ENCODE data around the gene DNAI7. TPM values are rescaled to one million over a fixed set of nuclear protein-coding genes. Genes with fewer than 3 reads are reported as not detected.

Gene DNAI7
- total and polyA plus RNA-seq, 2 donors: 0.79 to 1.9 TPM

- Histone ChIP-seq H3K27ac (ENCODE audit: low read depth) (no peak overlapping the region), H3K4me1 (ENCODE audit: insufficient read depth) (no peaks in the 10 kb centered on the region), H3K36me3 (ENCODE audit: insufficient read depth) (no peaks in the 10 kb centered on the region), H3K4me3 (ENCODE audit: low read depth, low read length) (no peak overlapping the region)
- no peak for DNase-seq (ENCODE audit: extremely low spot score)
- 99% methylated on average over 1 of the region's 1 CpG for WGBS
Measured at GRCh38 chr12:25146686-25147085, 48.3 kb downstream of the DNAI7 start.

GRCh38 chr12:25135531-25136154 is 59.3 kb downstream of the DNAI7 start:
- H3K4me1 ChIP-seq (ENCODE audit: insufficient read depth): no peaks in the 10 kb centered on the region
- H3K4me3 ChIP-seq (ENCODE audit: low read depth, low read length): no peak overlapping the region
- no peak overlapping the region for H3K27ac ChIP-seq (ENCODE audit: low read depth)
- 83% methylated on average over 6 of the region's 6 CpGs for WGBS
- no peaks in the 10 kb centered on the region for H3K36me3 ChIP-seq (ENCODE audit: insufficient read depth)
- no peak for DNase-seq (ENCODE audit: extremely low spot score)

GRCh38 chr12:25131270-25131669 is 63.7 kb downstream of the DNAI7 start:
- WGBS: 72% methylated on average over 2 of the region's 2 CpGs
- Histone ChIP-seq H3K27ac (ENCODE audit: low read depth) (no peak overlapping the region), H3K4me3 (ENCODE audit: low read depth, low read length) (no peak overlapping the region), H3K36me3 (ENCODE audit: insufficient read depth) (no peaks in the 10 kb centered on the region), H3K4me1 (ENCODE audit: insufficient read depth) (no peaks in the 10 kb centered on the region)
- no peak for DNase-seq (ENCODE audit: extremely low spot score)

- Histone ChIP-seq H3K27ac (ENCODE audit: low read depth) (no peak overlapping the region), H3K4me3 (ENCODE audit: low read depth, low read length) (no peak overlapping the region), H3K4me1 (ENCODE audit: insufficient read depth) (no peaks in the 10 kb centered on the region), H3K36me3 (ENCODE audit: insufficient read depth) (no peaks in the 10 kb centered on the region)
- no peak for DNase-seq (ENCODE audit: extremely low spot score)
Measured at GRCh38 chr12:25130741-25131188, 64.2 kb downstream of the DNAI7 start.

GRCh38 chr12:25126746-25127145 is 68.2 kb downstream of the DNAI7 start:
- Histone ChIP-seq H3K4me1 (ENCODE audit: insufficient read depth) (no peaks in the 10 kb centered on the region), H3K36me3 (ENCODE audit: insufficient read depth) (no peaks in the 10 kb centered on the region), H3K27ac (ENCODE audit: low read depth) (no peak overlapping the region), H3K4me3 (ENCODE audit: low read depth, low read length) (no peak overlapping the region)
- DNase-seq (ENCODE audit: extremely low spot score): no peak
- WGBS: 75% methylated on average over 1 of the region's 1 CpG

GRCh38 chr12:25126101-25126500 is 68.9 kb downstream of the DNAI7 start:
- Histone ChIP-seq H3K4me1 (ENCODE audit: insufficient read depth) (no peaks in the 10 kb centered on the region), H3K36me3 (ENCODE audit: insufficient read depth) (no peaks in the 10 kb centered on the region), H3K4me3 (ENCODE audit: low read depth, low read length) (no peak overlapping the region), H3K27ac (ENCODE audit: low read depth) (no peak overlapping the region)
- DNase-seq (ENCODE audit: extremely low spot score): no peak

- Histone ChIP-seq H3K27ac (ENCODE audit: low read depth) (no peak overlapping the region), H3K36me3 (ENCODE audit: insufficient read depth) (no peaks in the 10 kb centered on the region), H3K4me1 (ENCODE audit: insufficient read depth) (no peaks in the 10 kb centered on the region), H3K4me3 (ENCODE audit: low read depth, low read length) (no peak overlapping the region)
- DNase-seq (ENCODE audit: extremely low spot score): no peak
Measured at GRCh38 chr12:25124493-25124892, 70.5 kb downstream of the DNAI7 start.

- Histone ChIP-seq H3K4me3 (ENCODE audit: low read depth, low read length) (no peak overlapping the region), H3K36me3 (ENCODE audit: insufficient read depth) (no peaks in the 10 kb centered on the region), H3K27ac (ENCODE audit: low read depth) (no peak overlapping the region), H3K4me1 (ENCODE audit: insufficient read depth) (no peaks in the 10 kb centered on the region)
- WGBS: 43% methylated on average over 1 of the region's 1 CpG
- no peak for DNase-seq (ENCODE audit: extremely low spot score)
Measured at GRCh38 chr12:25123126-25123525, 71.8 kb downstream of the DNAI7 start.

- H3K27ac ChIP-seq (ENCODE audit: low read depth): no peak overlapping the region
- no peak overlapping the region for H3K4me3 ChIP-seq (ENCODE audit: low read depth, low read length)
- DNase-seq (ENCODE audit: extremely low spot score): no peak
- no peaks in the 10 kb centered on the region for H3K4me1 ChIP-seq (ENCODE audit: insufficient read depth)
- WGBS: 94% methylated on average over 3 of the region's 3 CpGs
- no peaks in the 10 kb centered on the region for H3K36me3 ChIP-seq (ENCODE audit: insufficient read depth)
Measured at GRCh38 chr12:25121916-25122315, 73.0 kb downstream of the DNAI7 start.

- Histone ChIP-seq H3K27ac (ENCODE audit: low read depth) (no peak overlapping the region), H3K36me3 (ENCODE audit: insufficient read depth) (no peaks in the 10 kb centered on the region), H3K4me3 (ENCODE audit: low read depth, low read length) (no peak overlapping the region), H3K4me1 (ENCODE audit: insufficient read depth) (no peaks in the 10 kb centered on the region)
- 88% methylated on average over 6 of the region's 6 CpGs for WGBS
- no peak for DNase-seq (ENCODE audit: extremely low spot score)
Measured at GRCh38 chr12:25121110-25121509, 73.8 kb downstream of the DNAI7 start.

- no peak overlapping the region for H3K27ac ChIP-seq (ENCODE audit: low read depth)
- H3K4me1 ChIP-seq (ENCODE audit: insufficient read depth): no peaks in the 10 kb centered on the region
- H3K4me3 ChIP-seq (ENCODE audit: low read depth, low read length): no peak overlapping the region
- no peaks in the 10 kb centered on the region for H3K36me3 ChIP-seq (ENCODE audit: insufficient read depth)
- DNase-seq (ENCODE audit: extremely low spot score): no peak
- WGBS: 64% methylated on average over 1 of the region's 1 CpG
Measured at GRCh38 chr12:25119020-25119419, 75.9 kb downstream of the DNAI7 start.

- Histone ChIP-seq H3K4me3 (ENCODE audit: low read depth, low read length) (no peak overlapping the region), H3K4me1 (ENCODE audit: insufficient read depth) (no peaks in the 10 kb centered on the region), H3K27ac (ENCODE audit: low read depth) (no peak overlapping the region), H3K36me3 (ENCODE audit: insufficient read depth) (no peaks in the 10 kb centered on the region)
- no peak for DNase-seq (ENCODE audit: extremely low spot score)
- WGBS: 70% methylated on average over 2 of the region's 2 CpGs
Measured at GRCh38 chr12:25115677-25116076, 79.3 kb downstream of the DNAI7 start.

- WGBS: 97% methylated on average over 3 of the region's 3 CpGs
- H3K4me1 ChIP-seq (ENCODE audit: insufficient read depth): no peaks in the 10 kb centered on the region
- no peak overlapping the region for H3K27ac ChIP-seq (ENCODE audit: low read depth)
- peaks cover 3% of the 10 kb centered on the region for H3K36me3 ChIP-seq (ENCODE audit: insufficient read depth)
- no peak for DNase-seq (ENCODE audit: extremely low spot score)
- no peak overlapping the region for H3K4me3 ChIP-seq (ENCODE audit: low read depth, low read length)
Measured at GRCh38 chr12:25113651-25114050, 81.3 kb downstream of the DNAI7 start.

GRCh38 chr12:25110260-25110659 is 84.7 kb downstream of the DNAI7 start:
- no peak overlapping the region for H3K27ac ChIP-seq (ENCODE audit: low read depth)
- no peak overlapping the region for H3K4me3 ChIP-seq (ENCODE audit: low read depth, low read length)
- 87% methylated on average over 6 of the region's 6 CpGs for WGBS
- peaks cover 3% of the 10 kb centered on the region for H3K36me3 ChIP-seq (ENCODE audit: insufficient read depth)
- no peak for DNase-seq (ENCODE audit: extremely low spot score)
- no peaks in the 10 kb centered on the region for H3K4me1 ChIP-seq (ENCODE audit: insufficient read depth)

- DNase-seq (ENCODE audit: extremely low spot score): no peak
- Histone ChIP-seq H3K36me3 (ENCODE audit: insufficient read depth) (peaks cover 3% of the 10 kb centered on the region), H3K27ac (ENCODE audit: low read depth) (no peak overlapping the region), H3K4me1 (ENCODE audit: insufficient read depth) (no peaks in the 10 kb centered on the region), H3K4me3 (ENCODE audit: low read depth, low read length) (no peak overlapping the region)
- WGBS: 89% methylated on average over 4 of the region's 4 CpGs
Measured at GRCh38 chr12:25107920-25108319, 87.0 kb downstream of the DNAI7 start.
